ENCODE results near the gene CLEC18C.
"Not testable (repeated sequence)": the region's sequence is repeated elsewhere in the genome, so short reads cannot be mapped to it uniquely, and the experiment has no call there.

The CLEC18C gene

DNA sequence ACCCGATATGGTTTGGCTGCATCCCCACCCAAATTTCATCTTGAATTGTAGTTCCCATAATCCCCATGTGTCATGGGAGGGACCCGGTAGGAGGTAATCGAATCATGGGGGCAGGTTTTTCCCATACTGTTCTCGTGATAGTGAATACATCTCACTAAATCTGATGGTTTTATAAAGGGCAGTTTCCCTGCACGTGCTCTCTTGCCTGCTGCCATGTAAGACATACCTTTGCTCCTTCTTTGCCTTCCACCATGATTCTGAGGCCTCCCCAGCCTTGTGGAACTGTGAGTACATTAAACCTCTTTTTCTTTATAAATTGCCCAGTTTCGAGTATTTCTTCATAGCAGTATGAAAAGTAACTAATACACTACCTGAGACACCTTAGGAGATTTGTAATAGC, 32.8 kb downstream of the CLEC18C start:
- not testable (repeated sequence) for DNase-seq (ENCODE audit: low read depth in 1 of 2, low spot score in 1 of 2)

DNA sequence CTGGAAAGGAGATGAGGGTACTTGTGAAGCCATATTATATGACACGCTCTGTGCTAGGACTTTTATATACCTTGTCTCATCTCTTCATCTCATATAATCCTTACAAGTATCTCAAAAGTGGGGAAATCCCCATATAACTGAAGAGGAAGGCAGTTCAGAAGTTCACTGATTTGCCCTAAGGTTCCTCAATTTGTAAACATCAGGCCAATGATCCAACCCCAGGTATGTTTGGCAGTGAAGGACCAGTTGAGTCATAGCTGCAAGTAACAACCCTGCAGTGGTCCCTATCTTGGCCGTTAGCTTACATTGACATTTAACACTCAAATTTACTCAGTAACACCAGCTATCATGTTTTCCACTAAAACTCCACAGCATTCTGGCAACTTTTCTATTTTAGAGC, 45.0 kb downstream of the CLEC18C start:
- not testable (repeated sequence) for DNase-seq (ENCODE audit: low read depth in 1 of 2, low spot score in 1 of 2)

DNA sequence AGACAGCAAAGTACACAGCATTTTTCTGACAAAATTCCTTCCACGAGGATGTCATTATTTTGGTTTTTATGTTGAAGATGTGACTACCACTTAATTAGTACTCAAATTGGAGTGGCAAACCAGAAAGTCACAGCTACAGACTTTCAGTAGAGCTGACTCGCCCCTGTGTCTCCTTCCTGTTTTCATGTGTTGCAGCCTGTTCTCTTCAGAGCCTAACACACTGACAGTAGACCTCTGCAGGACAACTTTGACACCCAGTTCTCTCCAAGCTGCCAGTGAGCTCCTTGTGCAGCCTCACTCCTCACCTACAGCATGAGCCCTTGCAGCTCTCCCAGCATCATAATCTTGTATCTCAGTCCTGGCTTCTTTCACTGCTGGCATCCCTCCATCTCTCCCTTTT, 49.0 kb downstream of the CLEC18C start:
- DNase-seq (ENCODE audit: low read depth in 1 of 2, low spot score in 1 of 2): not testable (repeated sequence)

DNA sequence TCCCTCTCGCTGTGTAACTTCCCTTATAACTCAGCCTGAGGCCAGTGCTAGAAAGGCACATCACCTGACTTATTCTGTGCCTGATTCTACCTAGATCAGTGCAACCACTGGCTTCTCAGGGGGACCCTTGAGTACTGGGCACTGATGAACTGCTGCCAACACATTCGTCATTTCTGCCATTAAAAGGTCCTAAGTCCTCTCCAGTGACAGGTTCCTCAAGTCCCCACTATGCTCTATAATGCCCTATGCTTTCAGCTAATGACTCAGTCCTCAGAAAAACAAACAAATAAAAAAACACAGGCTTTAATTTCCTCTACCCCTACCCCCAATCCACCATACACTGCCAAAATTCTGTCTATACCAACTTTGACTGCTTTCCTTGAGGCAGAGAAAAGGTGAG, 49.6 kb downstream of the CLEC18C start:
- not testable (repeated sequence) for DNase-seq (ENCODE audit: low read depth in 1 of 2, low spot score in 1 of 2)

DNA sequence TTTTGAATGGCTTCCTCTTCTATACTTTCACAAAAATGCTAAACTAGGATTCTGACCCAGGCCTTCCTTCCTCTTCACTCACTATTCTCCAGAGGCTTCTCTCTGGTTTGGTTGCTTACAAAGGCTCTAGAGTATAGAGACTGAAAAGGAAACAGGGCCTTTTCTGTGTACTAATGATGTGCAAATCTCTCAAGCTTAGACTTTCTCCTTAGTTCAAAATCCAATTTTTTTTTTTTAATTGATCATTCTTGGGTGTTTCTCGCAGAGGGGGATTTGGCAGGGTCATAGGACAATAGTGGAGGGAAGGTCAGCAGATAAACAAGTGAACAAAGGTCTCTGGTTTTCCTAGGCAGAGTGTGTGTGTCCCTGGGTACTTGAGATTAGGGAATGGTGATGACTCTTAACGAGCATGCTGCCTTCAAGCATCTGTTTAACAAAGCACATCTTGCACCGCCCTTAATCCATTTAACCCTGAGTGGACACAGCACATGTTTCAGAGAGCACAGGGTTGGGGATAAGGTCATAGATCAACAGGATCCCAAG, 50.5 kb downstream of the CLEC18C start:
- DNase-seq (ENCODE audit: low read depth in 1 of 2, low spot score in 1 of 2): not testable (repeated sequence)

DNA sequence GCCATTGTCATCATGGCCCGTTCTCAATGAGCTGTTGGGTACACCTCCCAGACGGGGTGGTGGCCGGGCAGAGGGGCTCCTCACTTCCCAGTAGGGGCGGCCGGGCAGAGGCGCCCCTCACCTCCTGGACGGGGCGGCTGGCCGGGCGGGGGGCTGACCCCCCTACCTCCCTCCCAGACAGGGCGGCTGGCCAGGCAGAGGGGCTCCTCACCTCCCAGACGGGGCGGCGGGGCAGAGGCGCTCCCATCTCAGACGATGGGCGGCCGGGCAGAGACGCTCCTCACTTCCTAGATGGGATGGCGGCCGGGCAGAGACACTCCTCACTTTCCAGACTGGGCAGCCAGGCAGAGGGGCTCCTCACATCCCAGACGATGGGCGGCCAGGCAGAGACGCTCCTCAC, 51.1 kb downstream of the CLEC18C start:
- DNase-seq (ENCODE audit: low read depth in 1 of 2, low spot score in 1 of 2): not testable (repeated sequence)

DNA sequence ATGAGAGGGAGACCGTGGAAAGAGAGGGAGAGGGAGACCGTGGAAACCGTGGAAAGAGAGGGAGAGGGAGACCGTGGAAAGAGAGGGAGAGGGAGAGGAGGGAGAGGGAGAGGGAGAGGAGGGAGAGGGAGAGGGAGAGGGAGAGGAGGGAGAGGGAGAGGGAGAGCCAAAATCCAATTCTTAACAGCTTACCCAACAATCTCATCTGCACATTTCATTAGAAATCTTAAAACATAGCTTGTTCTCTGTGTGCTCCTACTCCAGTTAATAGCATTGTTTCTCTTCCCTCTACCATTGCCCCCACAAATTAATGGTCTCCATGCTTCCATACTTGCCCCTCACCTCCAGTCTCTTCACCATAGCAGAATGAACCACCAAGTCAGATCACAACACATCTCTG, 51.8 kb downstream of the CLEC18C start:
- DNase-seq (ENCODE audit: low read depth in 1 of 2, low spot score in 1 of 2): not testable (repeated sequence)

DNA sequence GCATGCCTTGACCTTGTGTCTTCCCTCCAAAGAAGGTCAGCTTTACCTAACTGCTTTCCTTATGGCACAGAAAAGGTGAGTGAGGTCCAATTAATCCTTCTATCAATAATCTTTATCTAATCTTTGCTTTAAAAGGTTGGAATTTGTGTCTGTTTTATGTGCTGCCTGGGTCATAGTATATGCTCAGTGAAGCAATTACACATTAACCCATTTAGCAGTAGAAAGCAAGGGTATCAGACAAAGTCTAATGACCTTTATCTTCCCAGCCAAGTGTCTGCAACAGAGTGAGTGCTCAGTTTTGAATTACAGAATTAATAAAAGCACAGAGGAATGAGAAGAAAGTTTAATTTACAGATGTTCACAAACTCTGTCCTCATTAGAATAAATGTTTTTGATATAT, 52.4 kb downstream of the CLEC18C start:
- not testable (repeated sequence) for DNase-seq (ENCODE audit: low read depth in 1 of 2, low spot score in 1 of 2)

DNA sequence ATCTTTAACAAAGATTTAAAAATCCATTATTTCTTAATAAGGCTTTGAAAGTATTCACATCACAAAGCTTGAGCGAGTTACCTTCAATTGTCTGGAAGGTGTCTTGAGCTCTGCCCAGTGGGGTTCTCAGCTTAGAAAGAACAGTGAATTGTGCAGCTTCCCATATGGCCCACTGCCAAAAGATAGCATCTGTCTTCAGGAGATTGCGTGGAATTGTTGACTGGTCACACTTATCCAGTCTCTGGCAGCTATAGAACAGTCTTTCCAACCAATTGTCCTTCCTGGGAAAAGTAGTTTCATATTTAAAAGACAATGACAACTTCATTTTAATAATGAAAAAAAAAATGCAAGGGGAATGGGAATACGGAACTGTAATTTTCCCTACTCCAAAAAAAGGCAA, 58.2 kb downstream of the CLEC18C start:
- not testable (repeated sequence) for DNase-seq (ENCODE audit: low read depth in 1 of 2, low spot score in 1 of 2)

All from activated CD4-positive, alpha-beta T cell treated with anti-CD3 and anti-CD28 coated beads, Interleukin-2, amount 50 U/mL, for 24 hours (primary cell).